Ishikawa (cell line): ENCODE measurements around the gene AARS2.

Experiments
- CEBPB ChIP-seq: IDR thresholded peaks from 2 replicates; pipeline ENCODE4 v1.6.1; 2012
- CREB1 ChIP-seq: IDR thresholded peaks from 2 replicates; pipeline ENCODE4 v1.6.1; 2012; ENCODE audit warnings: low read depth
- EGR1 ChIP-seq: IDR thresholded peaks from 2 replicates; pipeline ENCODE4 v1.6.1; 2012
- EP300 ChIP-seq: IDR thresholded peaks from 2 replicates; pipeline ENCODE4 v1.6.1; 2012; ENCODE audit warnings: borderline replicate concordance
- FOXM1 ChIP-seq: IDR thresholded peaks from 2 replicates; pipeline ENCODE4 v1.6.1; 2012; ENCODE audit warnings: low read depth, borderline replicate concordance
- MAX ChIP-seq: IDR thresholded peaks from 2 replicates; pipeline ENCODE4 v1.6.1; 2012
- NFIC ChIP-seq: IDR thresholded peaks from 2 replicates; pipeline ENCODE4 v1.6.1; 2012
- RAD21 ChIP-seq: IDR thresholded peaks from 2 replicates; pipeline ENCODE4 v1.6.1; 2012; ENCODE audit warnings: low read depth
- REST ChIP-seq: IDR thresholded peaks from 2 replicates; pipeline ENCODE4 v1.6.1; 2012; ENCODE audit warnings: low read depth, mild to moderate bottlenecking
- TAF1 ChIP-seq: IDR thresholded peaks from 2 replicates; pipeline ENCODE4 v1.6.1; 2012; ENCODE audit warnings: low read depth, mild to moderate bottlenecking
- TCF12 ChIP-seq: IDR thresholded peaks from 2 replicates; pipeline ENCODE4 v1.6.1; 2012; ENCODE audit warnings: low read depth
- TEAD4 ChIP-seq: IDR thresholded peaks from 2 replicates; pipeline ENCODE4 v1.6.1; 2012
- USF1 ChIP-seq: IDR thresholded peaks from 2 replicates; pipeline ENCODE4 v1.6.1; 2012
- YY1 ChIP-seq: IDR thresholded peaks from 2 replicates; pipeline ENCODE4 v1.6.1; 2012; ENCODE audit warnings: low read depth
- ZBTB7A ChIP-seq: IDR thresholded peaks from 2 replicates; pipeline ENCODE4 v1.6.1; 2012; ENCODE audit warnings: low read depth

AARS2 gene

GRCh38 chr6:44273617-44274016, 39.5 kb downstream of the AARS2 start:
- TF ChIP-seq EGR1 (no peak), MAX (no peak), ZBTB7A (no peak), FOXM1 (no peak), YY1 (no peak)

GRCh38 chr6:44272999-44273566, 40.1 kb downstream of the AARS2 start:
- TF ChIP-seq TCF12, result no peak
- TF ChIP-seq TAF1, result no peak
- no peak for TF ChIP-seq RAD21
- no peak for TF ChIP-seq CREB1
- TF ChIP-seq FOXM1, result no peak

- TF ChIP-seq RAD21 (no peak), TCF12 (no peak), FOXM1 (no peak), CEBPB (no peak), YY1 (no peak), EGR1 (no peak), TAF1 (no peak), CREB1 (no peak), USF1 (no peak), NFIC (no peak), MAX (no peak), EP300 (no peak), ZBTB7A (no peak), REST (no peak), TEAD4 (no peak)
Observed at GRCh38 chr6:44272529-44272928, 40.6 kb downstream of the AARS2 start.

GRCh38 chr6:44271914-44272313, 41.2 kb downstream of the AARS2 start:
- no peak for TF ChIP-seq TAF1
- no peak for TF ChIP-seq TEAD4
- TF ChIP-seq TCF12, result no peak
- no peak for TF ChIP-seq ZBTB7A
- TF ChIP-seq RAD21, result no peak
- TF ChIP-seq REST, result no peak
- TF ChIP-seq CEBPB, result no peak
- TF ChIP-seq FOXM1, result no peak
- no peak for TF ChIP-seq YY1
- TF ChIP-seq MAX, result no peak
- TF ChIP-seq NFIC, result no peak

GRCh38 chr6:44271406-44271723, 41.8 kb downstream of the AARS2 start:
- TF ChIP-seq FOXM1 (no peak), CEBPB (no peak), TEAD4 (no peak), CREB1 (no peak), REST (no peak), ZBTB7A (no peak), RAD21 (no peak), EGR1 (no peak), NFIC (no peak), TAF1 (no peak), EP300 (no peak), YY1 (no peak), MAX (no peak), USF1 (no peak), TCF12 (no peak)
